ENCODE measurements around the gene SP8. TPM values are rescaled to one million over a fixed set of nuclear protein-coding genes. Genes with fewer than 3 reads are reported as not detected.

SP8 gene
- polyA plus RNA-seq, 1 experiment = not detected

Other genes with a start within 250 kb of the SP8 start
- gene ABCB5, start 171.2 kb downstream of the SP8 start, polyA plus RNA-seq (2011; rRNA removed) = not detected in 2 replicates